SKM-1 treated with dmso at 0.1 percent for 144 hours (cell line): Measurements from ENCODE around the gene STARD9.

Source experiments
- DNase-seq: peaks from one replicate; lab custom pipeline; 2025; ENCODE audit not compliant: unreplicated experiment; lab: John Stamatoyannopoulos, UW

The STARD9 gene

GRCh38 chr15:42693496-42693895 is 118.1 kb downstream of the STARD9 start:
- no peak for DNase-seq

GRCh38 chr15:42693942-42694341 is 118.5 kb downstream of the STARD9 start:
- DNase-seq, result no peak

- DNase-seq, result no peak
Measured at GRCh38 chr15:42694398-42694797, 119.0 kb downstream of the STARD9 start.

GRCh38 chr15:42695527-42696071 is 120.2 kb downstream of the STARD9 start:
- peak; percentile 9 for DNase-seq

GRCh38 chr15:42696626-42697025 is 121.2 kb downstream of the STARD9 start:
- DNase-seq, result no peak

GRCh38 chr15:42704492-42704926 is 129.1 kb downstream of the STARD9 start:
- DNase-seq, result peak; percentile 65

- DNase-seq, result no peak
Measured at GRCh38 chr15:42705336-42705735, 129.9 kb downstream of the STARD9 start.

- DNase-seq, result no peak
Measured at GRCh38 chr15:42707068-42707467, 131.7 kb downstream of the STARD9 start.

- no peak for DNase-seq
Measured at GRCh38 chr15:42707873-42708544, 132.6 kb downstream of the STARD9 start.

GRCh38 chr15:42710662-42711061 is 135.3 kb downstream of the STARD9 start:
- DNase-seq, result no peak

GRCh38 chr15:42711746-42712145 is 136.3 kb downstream of the STARD9 start:
- no peak for DNase-seq

- DNase-seq, result no peak
Measured at GRCh38 chr15:42712584-42712983, 137.2 kb downstream of the STARD9 start.

- no peak for DNase-seq
Measured at GRCh38 chr15:42716125-42716524, 140.7 kb downstream of the STARD9 start.

GRCh38 chr15:42716626-42717025 is 141.2 kb downstream of the STARD9 start:
- DNase-seq, result no peak

GRCh38 chr15:42719043-42719442 is 143.6 kb downstream of the STARD9 start:
- no peak for DNase-seq

GRCh38 chr15:42720071-42720470 is 144.7 kb downstream of the STARD9 start:
- DNase-seq, result no peak

- no peak for DNase-seq
Measured at GRCh38 chr15:42721016-42721415, 145.6 kb downstream of the STARD9 start.

- no peak for DNase-seq
Measured at GRCh38 chr15:42721916-42722315, 146.5 kb downstream of the STARD9 start.

- DNase-seq, result no peak
Measured at GRCh38 chr15:42723068-42723467, 147.7 kb downstream of the STARD9 start.

GRCh38 chr15:42724276-42724675 is 148.9 kb downstream of the STARD9 start:
- DNase-seq, result no peak

- DNase-seq, result no peak
Measured at GRCh38 chr15:42725331-42725903, 150.0 kb downstream of the STARD9 start.

- DNase-seq, result no peak
Measured at GRCh38 chr15:42726114-42726513, 150.7 kb downstream of the STARD9 start.
